GM21576 (cell line): ENCODE measurements around the gene TUBGCP2.

Source experiments
- ATAC-seq: cut with Tn5 transposase; IDR thresholded peaks from one replicate; pipeline ENCODE4 v1.9.1; 2021; ENCODE audit warnings: mild to moderate bottlenecking, moderate library complexity; ENCODE audit not compliant: unreplicated experiment

The TUBGCP2 gene

DNA sequence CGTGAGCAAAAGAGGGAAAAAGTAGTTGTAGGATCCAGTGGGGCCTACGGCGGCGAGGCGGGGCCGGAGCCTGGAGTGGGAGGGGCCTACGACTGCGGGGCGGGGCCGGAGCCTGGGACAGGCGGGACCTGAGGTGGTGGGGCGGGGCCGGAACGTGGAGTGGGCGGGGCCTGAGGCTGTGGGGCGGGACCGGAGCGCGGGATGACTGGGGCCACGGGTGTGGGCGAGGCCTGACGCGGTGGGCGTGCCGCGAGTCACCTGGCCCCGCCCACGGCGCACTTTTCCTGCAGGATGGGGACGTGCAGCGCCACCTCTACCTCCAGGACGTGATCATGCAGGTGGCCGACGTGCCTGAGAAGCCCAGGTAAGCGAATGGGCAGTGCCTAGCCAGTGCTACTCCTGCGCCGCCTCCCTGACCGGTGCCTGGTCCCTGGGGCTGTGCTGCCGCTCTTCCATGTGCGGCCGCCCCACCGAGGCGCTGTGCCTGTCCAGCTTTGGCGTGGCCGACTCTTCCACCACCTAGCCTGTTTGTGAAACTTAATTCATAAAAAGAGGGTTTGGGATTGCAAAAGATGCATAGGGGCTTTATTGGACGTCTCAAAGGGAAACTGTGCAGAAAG lies 538 bp upstream of the TUBGCP2 start:
- ATAC-seq, result peak; percentile 70

DNA sequence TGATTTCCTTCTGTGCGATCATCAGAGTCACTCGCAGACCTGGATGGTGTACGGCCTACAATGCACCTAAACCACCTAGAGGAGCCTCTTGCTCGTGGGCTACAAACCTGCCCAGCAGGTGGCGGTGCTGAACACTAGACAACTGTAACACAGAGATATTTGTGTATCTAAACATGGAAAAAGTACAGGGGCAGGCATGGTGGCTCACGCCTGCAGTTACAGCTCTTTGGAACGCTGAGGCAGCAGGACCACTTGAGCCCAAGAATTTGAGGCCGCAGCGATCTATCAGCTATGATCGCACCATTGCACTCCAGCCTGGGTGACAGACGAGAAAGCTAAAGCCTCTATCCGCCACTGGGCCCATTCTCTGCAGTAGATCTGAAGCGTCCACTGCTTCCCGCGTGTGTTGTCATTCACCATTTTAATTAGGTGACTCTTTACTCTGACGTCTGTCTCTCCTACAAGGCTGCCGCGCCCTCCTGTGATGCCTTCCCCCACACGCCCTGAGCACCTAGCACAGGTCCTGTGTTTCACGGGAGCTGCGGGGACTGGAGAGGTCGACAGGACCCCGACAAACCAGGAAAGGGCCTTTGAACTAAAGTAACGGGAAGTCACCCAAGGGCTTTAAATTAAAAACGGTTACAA lies 774 bp downstream of the TUBGCP2 start:
- peak; percentile 40 for ATAC-seq

DNA sequence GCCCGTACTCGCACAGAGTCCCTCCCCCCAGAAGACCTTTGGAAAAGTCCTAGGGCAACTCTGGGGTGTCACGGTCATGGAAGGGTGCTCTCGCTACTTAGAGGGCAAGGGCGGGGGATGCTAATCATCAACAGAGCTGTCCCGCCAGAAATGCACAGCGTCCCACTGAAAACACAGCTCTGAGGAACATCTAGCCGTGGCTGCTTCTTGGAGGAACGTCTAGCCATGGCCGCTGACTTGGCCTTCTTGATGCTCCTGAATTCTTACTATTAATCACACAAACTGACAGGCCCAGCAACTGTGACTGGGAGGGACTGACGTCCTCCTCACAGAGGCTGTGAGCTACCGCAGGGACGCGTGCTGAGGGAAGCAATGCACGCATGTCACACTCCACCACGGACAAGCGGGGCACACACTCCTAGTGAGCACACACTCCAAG lies 1.7 kb downstream of the TUBGCP2 start:
- ATAC-seq, result no peak

DNA sequence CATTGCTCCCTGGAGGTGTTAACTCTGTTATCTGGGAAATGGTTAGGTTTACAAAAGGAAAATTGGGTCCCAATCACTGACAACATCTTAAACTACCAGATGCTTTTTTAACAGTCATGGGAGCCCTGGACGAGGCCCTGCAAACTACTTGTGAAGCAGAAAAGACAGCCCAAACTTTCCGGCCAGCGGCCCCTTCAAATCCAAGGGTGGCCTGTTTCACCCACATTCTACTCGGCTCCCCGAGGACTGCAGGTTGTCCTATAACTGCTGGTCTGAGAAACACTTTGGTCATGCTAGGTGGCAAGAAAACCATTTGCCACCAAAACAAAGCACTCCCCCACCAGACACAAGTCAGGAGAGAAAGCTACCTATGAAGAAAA lies 2.6 kb downstream of the TUBGCP2 start:
- no peak for ATAC-seq

DNA sequence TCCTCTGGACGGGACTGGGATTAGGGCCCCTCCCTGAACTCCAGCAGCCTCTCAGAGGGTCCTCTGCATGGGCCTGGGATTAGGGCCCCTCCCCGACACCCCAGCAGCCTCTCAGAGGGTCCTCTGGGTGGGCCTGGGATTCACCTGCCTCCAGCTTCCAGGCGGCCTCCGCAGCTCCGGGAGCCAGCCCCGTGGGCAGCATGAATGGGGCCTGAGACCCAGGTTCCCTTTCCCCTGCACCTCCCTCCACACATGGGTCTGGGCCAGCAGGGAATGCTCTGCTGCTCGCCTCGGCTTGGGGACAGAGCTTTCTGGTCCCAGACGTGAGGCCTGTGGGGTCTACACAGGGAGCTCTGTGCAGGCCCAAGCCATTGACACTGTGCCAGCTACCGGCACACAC lies 5.5 kb downstream of the TUBGCP2 start:
- no peak for ATAC-seq

DNA sequence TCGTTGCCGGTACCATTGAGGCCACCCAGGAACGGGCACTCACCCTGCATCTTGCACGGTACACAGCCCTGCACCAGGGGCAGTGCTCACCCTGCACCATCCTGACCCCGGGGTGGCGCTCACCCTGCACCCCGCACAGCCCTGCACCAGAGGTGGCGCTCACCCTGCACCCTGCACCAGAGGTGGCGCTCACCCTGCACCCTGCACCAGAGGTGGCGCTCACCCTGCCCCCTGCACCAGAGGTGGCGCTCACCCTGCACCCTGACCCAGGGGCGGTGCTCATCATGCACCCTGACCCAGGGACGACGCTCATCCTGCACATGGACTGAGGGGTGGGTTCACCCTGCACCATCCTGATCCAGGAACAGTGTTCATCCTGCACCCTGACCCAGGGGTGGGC lies 6.4 kb downstream of the TUBGCP2 start:
- ATAC-seq, result no peak

DNA sequence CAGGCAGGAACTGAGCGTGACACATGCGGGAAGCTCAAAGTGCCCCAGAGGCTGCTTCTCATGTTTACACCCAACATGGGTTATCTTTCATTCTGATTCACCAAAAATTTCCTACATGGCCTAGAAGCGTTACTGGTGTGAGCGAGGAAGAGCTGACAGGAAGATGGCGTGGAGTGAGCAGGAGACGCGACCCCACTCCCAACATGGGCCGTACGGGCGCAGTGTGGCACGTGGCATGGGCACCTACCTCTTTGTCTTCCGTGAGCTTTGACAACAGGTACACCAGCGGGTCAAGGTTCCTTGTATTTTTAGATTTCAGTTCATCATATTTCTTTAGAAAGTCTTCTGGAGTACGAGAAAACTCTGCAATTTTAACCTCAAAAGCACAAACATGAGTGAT lies 8.9 kb downstream of the TUBGCP2 start:
- no peak for ATAC-seq

DNA sequence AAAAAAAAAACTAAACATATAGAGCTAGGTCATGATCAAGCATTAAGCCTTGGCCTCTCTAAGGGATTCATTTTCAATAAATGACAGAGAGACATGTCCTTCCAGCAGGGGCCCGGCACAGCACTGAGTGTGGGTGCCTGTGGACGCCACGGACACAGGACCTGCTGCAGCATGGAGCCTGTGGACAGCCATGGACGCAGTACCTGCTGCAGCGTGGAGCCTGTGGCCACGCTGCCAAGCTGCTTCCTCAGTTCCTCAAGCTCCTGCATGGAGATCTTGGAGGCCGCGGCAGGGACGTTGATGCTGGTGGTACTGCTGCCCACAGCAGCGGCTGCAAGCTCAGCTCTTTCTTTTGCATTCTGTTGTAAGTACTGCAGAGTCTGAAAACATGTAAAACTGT lies 9.4 kb downstream of the TUBGCP2 start:
- no peak for ATAC-seq

DNA sequence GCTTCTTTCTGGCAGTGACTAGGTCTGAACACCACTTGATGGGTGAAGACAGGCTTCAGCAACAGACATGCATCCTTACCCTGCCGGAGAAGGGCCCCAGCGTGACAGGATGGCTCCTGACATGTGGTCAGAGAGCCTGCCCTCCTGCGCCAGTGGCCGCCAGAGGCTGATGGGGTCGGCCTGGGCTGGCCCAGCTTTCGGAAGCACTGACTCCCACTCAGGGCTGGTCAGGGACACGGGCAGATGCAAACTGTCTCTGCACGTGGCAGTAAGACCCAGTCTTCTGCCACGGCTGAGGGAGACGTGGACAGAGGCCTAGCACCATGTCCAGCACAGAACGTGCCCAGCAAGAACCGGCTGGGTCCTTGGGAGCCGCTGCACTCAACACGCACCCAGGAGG lies 10.2 kb downstream of the TUBGCP2 start:
- no peak for ATAC-seq

DNA sequence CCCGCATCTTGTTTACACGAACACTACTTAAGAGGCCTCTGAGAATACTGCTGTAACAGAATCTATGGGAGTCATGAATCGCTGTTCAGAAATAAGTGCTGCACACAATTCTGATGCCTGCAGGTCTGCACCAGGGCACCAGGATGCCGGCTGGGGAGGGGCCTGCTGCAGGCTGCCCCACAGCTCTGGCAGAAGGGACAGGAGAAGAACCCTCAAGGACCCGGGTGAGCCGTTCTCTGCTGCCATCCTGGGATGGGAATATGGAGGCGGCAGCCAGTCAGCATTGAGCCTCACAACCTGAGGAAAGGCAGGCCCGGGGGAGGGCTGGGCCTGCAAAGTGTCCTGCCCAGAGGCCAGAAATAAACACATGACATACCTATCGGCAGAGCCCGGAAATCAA lies 11.2 kb downstream of the TUBGCP2 start:
- no peak for ATAC-seq

DNA sequence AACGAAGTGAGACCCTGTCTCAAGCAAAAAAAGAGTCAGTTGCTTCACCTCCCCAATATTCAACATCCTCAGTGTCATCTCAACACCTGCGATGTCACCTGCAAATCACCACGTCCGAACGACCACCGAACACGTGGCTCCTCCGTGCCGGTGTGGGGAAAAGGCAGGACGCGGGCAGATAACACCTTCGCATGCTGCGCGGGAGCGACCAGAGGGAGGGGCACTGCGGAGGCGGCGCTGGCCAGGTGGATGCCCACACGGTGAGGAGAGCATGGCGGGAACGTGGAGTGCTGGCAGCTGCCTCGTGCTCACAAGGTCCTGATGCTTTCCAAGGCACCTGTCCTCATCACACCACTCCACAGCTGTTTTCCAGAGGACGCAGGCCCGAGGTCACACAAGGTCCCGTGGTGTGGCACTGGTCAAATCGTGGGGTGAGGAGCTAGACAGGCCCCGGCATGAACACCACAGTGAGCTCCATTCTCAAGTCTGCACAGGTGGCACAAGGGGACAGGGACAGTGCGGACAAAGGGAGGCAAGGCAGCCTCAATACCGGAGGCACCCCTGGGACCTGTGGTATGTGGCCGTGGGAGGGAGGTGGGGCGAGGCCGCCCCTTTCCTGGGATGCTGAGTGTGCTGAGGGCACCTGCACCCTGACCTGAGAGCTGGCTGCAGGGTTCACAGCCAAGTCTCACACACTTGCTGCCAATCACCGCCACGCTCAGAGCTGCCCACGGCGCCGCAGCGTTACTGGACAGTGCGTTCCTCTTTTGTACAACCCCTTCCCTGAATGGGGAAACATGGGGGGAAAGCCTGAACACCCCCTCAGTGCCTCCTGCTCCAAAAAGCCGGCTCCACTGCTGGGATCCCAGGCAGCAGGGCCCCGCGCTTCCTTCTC lies 13.0 kb downstream of the TUBGCP2 start:
- ATAC-seq, result no peak

DNA sequence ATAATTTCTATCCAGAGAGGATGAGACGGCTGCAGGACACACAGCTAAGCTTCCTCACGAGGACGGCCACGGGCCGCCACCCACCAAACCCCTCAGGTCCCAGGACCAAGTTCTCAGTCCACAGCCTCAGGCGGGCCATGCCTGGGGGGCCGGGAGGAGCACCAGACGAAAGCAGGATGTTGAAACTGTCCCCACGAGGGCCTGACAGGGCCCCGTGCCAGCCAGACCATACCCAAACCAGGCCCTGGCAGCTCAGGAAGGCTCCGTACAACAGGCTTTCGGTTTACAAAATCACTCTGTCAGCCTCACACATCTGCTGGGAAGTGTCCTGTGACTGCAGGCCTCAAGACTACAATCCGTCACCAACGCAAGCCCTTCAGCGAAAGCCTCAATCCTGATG lies 14.5 kb downstream of the TUBGCP2 start:
- ATAC-seq, result no peak

DNA sequence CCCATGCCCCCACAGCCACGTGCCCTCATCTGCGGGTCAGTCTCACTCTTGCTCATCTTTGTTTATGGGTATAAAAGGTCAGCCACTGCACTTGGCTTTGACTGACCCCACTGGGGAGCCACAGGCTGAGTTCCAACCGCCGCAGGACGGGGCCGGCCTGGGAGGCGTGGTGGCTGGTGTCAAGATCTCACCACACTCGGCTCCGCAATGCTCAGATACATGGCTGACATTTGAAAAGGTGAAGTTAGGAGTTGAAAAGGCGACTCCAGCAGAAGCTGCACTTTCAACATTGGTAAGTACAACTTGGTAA lies 14.9 kb downstream of the TUBGCP2 start:
- ATAC-seq, result no peak

DNA sequence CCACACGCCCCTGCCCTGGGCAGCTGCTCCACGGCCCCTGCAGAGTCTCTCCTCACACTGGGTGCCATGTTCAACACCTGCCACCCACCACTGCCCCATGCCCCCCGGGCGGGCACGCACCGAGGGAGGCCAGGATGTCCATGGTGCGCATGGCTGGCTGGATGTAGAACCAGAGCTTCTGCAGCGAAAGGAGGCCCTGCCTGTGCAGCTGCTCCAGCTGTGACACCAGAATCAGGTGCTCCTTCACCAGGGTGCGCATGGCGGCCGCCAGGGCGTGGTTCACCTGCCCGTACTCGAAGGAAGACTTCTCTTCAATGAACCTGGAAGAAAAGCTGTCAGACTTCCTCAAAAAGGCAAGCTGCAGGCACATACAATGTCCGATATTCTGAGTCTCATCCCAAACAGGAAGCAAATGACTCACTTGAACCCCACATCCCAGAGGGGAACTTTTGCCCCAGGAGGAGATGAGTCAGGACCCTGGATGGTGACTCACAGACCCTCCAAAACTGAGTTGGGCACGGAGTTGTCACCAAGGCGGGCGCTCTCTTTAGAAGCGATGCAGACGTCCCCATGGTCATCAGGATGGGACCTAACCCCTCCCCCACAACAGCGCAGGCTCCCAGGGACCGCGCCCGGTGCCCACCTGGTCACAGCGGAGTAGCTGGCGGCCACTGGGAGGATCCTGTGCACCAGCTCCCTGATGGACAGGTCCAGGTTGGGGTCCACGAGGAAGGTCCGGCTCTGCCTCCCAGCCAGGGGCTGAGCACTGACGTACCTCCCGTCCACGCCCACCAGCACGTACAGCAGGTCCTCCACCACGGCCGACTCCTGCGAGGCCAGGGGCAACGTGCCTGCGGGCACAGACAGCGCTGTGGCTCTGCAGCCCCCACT lies 15.5 kb downstream of the TUBGCP2 start:
- ATAC-seq, result no peak

DNA sequence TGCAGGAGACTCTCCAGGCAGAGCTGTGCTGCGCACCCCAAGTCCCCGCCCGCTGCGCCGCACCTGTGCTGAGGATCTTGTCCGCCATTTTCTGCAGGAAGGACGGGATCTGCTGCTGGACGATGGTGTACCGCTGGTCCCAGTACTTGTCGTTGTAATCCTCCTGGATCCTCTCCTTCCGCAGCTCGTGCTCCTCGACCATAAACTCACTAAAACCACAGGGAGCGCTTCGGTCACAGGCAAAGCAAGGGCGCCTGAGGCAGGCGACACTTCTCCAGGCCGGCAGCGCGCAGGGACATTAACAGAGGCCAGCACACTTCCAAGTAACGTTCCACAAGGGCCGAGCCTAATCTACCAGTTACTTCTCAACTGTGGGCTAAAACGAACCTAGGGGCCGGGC lies 18.9 kb downstream of the TUBGCP2 start:
- ATAC-seq, result no peak

DNA sequence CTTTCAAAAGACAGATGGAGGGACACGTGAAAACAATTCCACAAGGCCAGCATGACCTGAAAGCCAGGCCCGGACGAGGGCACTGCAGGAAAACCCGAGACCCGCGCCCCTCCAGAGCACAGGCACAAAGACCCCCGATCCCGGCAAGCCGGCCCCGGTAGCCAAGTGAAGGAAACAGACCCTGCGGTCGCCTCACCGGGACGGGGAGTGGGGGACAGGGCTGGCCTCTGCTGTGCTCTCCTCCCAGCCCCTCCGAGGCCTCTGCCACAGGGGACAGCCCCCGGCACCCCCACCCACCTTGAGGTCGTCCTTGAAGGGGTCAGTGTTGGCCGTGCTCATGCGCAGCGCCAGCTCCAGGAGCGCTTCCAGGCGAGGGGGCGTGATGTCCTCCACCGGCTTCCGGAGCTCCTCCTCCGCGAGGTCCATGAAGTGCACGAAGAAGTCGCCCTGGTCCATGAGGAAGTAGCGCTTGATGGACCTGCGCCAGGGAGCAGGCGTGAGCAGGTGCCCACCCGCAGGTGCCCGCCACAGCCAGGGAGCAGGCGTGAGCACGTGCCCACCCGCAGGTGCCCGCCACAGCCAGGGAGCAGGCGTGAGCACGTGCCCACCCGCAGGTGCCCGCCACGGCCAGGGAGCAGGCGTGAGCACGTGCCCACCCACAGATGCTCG lies 20.7 kb downstream of the TUBGCP2 start:
- no peak for ATAC-seq

DNA sequence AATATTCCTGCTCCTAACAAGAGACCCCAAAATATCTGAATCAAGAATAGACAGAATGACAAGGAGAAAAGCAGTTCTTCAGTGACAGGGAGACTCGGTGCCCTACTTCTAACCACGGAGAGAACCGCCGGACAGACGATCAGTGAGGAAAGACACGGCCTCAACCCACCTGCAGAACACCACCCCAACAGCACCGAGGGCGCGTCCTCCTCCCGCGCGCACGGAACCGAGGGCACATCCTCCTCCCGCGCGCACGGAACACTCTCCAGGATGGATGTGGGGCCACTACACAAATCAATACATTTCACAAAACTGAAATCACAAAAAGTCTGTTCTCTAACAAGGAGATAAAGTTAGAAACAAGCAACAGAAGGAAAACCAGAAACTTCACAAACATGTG lies 22.3 kb downstream of the TUBGCP2 start:
- ATAC-seq, result no peak

DNA sequence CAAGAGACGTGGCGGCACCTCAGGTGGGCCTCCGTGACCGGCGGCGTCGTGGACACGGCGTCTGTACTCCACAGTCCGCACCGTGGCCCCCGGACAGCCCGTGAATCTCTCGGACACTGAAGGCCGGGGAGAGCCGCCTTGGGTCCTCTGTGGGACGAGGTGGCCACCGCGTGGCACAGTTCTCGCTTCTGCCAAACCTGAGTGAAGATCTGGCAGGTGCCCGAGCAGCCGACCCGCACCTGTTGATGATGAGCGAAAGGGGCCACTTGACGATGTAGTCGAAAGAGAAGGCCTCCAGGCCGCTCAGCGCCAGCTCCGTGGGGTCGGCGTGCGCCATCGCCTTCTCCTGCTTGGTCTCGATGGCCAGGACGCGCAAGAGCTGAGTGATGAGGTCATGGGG lies 23.5 kb downstream of the TUBGCP2 start:
- no peak for ATAC-seq

DNA sequence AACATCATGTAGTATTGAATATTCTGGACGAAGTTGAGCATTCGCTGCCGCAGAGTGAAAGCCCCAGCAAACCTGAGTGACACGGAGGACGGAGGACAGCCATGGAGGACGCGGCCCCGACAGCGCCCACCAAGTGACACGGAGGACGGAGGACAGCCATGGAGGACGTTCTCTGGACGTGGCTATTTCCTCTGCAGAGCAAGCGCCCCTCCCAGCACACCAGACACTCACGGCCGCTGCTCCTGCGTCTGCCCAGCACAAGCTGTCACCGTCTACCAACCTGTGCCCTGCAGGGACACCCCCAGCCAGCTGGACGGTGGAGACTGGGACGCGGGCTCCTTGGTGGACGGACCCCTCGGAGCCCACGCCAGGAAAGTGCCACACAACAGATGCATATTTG lies 24.7 kb downstream of the TUBGCP2 start:
- ATAC-seq, result no peak

DNA sequence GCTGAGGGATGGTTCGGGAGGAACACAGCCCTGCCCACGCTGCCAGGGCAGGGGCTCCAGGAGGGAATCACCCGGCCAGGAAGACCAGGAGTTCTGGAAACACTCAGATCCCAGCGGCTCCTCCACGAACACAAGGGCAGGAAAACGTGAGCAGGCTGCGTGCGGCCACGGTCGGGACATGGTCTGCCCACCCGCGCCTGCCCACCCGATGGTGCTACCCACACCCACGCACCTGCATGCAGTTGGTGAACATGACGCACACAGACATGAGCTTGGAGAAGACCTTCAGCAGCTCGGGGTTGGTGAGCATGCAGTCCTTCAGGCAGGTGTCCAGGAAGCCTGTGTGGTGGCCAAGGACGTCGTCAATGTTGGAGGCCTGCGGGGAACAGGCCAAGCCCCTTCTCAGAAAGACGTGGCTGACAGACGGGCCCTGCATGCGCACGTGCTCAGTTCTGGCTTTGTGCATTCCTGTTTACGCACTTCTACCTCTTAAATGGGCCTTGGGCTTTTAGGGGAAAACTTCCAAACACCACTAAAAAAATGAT lies 25.8 kb downstream of the TUBGCP2 start:
- no peak for ATAC-seq
